Purkinje cell (primary cell): Measurements from ENCODE around the gene MEGF10. TPM values are rescaled to one million over a fixed set of nuclear protein-coding genes. Genes with fewer than 3 reads are reported as not detected.

Source experiments
- polyA plus RNA-seq: library from polyadenylated mRNA; unstranded; fragments of >200 nt; fragmentation: Nextera tagmentation; gene quantifications from 2 replicates; pipeline ENCODE4 v1.2.1, GENCODE V29; 2014

Gene MEGF10
- 0.55 and 0.78 TPM in 2 replicates for polyA plus RNA-seq

DNA sequence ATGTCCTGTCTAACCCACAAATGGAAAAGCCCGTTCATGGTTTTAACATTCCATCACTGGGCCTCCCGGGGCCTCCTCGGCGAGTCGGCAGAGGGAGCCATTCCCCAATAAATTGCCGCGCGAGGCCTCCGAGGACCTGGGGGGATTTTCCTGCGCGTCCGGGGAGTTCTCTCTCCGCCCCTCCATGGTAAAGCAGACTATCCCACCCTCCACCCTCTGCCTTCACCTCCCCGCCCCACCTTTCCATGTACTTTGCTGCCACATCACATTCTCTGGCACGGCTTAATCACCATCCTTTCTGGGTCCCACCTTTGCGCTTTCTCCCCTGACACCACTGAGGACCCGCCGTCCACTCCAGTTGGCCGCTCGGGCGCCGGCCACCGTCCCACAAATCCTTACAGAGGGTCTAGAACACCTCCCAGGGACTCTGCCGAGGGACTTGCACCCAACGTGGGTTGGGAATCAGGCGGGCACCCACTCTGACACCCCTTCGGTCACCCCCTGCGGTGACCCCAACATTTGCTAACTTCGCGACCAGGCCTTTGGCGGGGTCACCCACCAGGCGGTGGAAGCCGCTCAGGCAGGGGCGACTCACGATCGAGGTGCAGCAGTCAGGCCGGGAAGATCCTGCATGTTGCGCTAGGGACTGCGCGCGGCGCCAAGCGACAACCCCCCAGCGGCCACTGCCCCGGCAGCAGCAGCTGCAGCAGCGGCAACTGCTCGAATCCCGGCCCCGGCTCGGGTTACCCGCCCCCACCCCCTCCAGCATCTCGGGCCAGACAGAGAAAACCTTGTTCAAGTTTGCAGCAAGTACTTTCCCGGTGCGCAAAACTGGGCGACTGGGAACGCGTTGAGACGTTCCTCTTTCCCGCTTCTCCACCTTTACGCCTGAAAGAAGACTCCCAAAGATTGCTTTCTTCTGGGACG is at the start of gene MEGF10:
Gene MEGF10, plus strand, starts transcription at position 778 of the 927 bp plus-strand sequence. CDS start 40,513 bp downstream, outside the sequence.

Other genes with a start within 250 kb of the MEGF10 start
- 28.9 and 30.4 TPM in 2 replicates for gene C5orf63, start 217.3 kb upstream of the MEGF10 start, polyA plus RNA-seq
- gene PRRC1, start 226.8 kb downstream of the MEGF10 start, polyA plus RNA-seq = 5.5 and 18.7 TPM in 2 replicates